Neural cell (in vitro differentiated cells): Measurements from ENCODE around the gene N4BP2. TPM values are rescaled to one million over a fixed set of nuclear protein-coding genes. Genes with fewer than 3 reads are reported as not detected.
"Not testable (repeated sequence)": the region's sequence is repeated elsewhere in the genome, so short reads cannot be mapped to it uniquely, and the experiment has no call there.

Source experiments
- H2AFZ ChIP-seq: fragments of 200-600, 300-800 bp; sonication (generic), shearing (Covaris generic); 2 replicates; pipeline ENCODE4 v1.6.0; 2014; ENCODE audit warnings: low read depth, mild to moderate bottlenecking, antibody characterized with exemption, low read length, moderate library complexity
- H3F3A ChIP-seq: fragments of 200-600 bp; shearing (Covaris generic); 2 replicates; pipeline ENCODE4 v1.6.1; 2016; ENCODE audit warnings: mild to moderate bottlenecking, moderate library complexity, mixed read lengths, antibody characterized with exemption, low read length; ENCODE audit not compliant: insufficient read depth, poor library complexity, severe bottlenecking
- H3K27ac ChIP-seq: fragments of 200-600, 300-800 bp; sonication (generic), shearing (Covaris generic); 2 replicates; pipeline ENCODE4 v1.5.1; 2014; ENCODE audit warnings: mild to moderate bottlenecking, low read length, moderate library complexity
- H3K27me3 ChIP-seq: fragments of 300-800, 200-600 bp; sonication (generic), shearing (Covaris generic); 2 replicates; pipeline ENCODE4 v1.6.0; 2014; ENCODE audit warnings: mild to moderate bottlenecking, low read depth, low read length, moderate library complexity; ENCODE audit not compliant: insufficient read depth
- H3K36me3 ChIP-seq: fragments of 300-800, 200-600 bp; sonication (generic), shearing (Covaris generic); 2 replicates; pipeline ENCODE4 v1.5.1; 2014; ENCODE audit warnings: mild to moderate bottlenecking, antibody characterized with exemption, low read length, moderate library complexity; ENCODE audit not compliant: insufficient read depth
- H3K4me2 ChIP-seq: fragments of 300-800, 200-600 bp; sonication (generic), shearing (Covaris generic); 2 replicates; pipeline ENCODE4 v1.6.0; 2014; ENCODE audit warnings: mild to moderate bottlenecking, low read length
- H3K4me3 ChIP-seq: fragments of 300-800, 200-600 bp; sonication (generic), shearing (Covaris generic); 2 replicates; pipeline ENCODE4 v1.5.1; 2014; ENCODE audit warnings: mild to moderate bottlenecking, low read length, moderate library complexity
- H3K79me2 ChIP-seq: fragments of 200-600 bp; shearing (Covaris generic); replicated peaks from 2 replicates; pipeline ENCODE4 v1.6.0; 2014; ENCODE audit warnings: mild to moderate bottlenecking, low read length, moderate library complexity; ENCODE audit not compliant: insufficient read depth
- H3K9ac ChIP-seq: fragments of 300-800, 200-600 bp; sonication (generic), shearing (Covaris generic); 2 replicates; pipeline ENCODE4 v1.6.1; 2016; ENCODE audit warnings: mild to moderate bottlenecking, low read length, mixed read lengths
- H3K9me2 ChIP-seq: fragments of 200-600 bp; shearing (Covaris generic); 2 replicates; pipeline ENCODE4 v1.6.1; 2016; ENCODE audit warnings: mild to moderate bottlenecking, low read length, mixed read lengths; ENCODE audit not compliant: insufficient read depth
- H3K9me3 ChIP-seq: fragments of 200-600, 300-800 bp; sonication (generic), shearing (Covaris generic); 2 replicates; pipeline ENCODE4 v1.6.1; 2016; ENCODE audit warnings: mild to moderate bottlenecking, mixed run types, low read length, moderate library complexity, mixed read lengths
- H4K20me1 ChIP-seq: fragments of 200-600 bp; shearing (Covaris generic); 2 replicates; pipeline ENCODE4 v1.6.1; 2016; ENCODE audit warnings: mild to moderate bottlenecking, mixed run types; ENCODE audit not compliant: insufficient read depth
- EP300 ChIP-seq: fragments of 450-650 bp; conservative IDR thresholded peaks from 2 replicates; pipeline ENCODE4 v1.6.1; 2014; ENCODE audit warnings: antibody characterized with exemption, mild to moderate bottlenecking, moderate library complexity; ENCODE audit not compliant: poor library complexity, severe bottlenecking
- EZH2 ChIP-seq: fragments of 200-600, 300-800 bp; shearing (Covaris generic), sonication (generic); IDR thresholded peaks from 2 replicates; pipeline ENCODE4 v1.6.1; 2014; ENCODE audit warnings: antibody characterized with exemption, low read length, borderline replicate concordance, mild to moderate bottlenecking; ENCODE audit not compliant: insufficient read depth, poor library complexity, severe bottlenecking
- MXI1 ChIP-seq: fragments of 450-650 bp; conservative IDR thresholded peaks from 2 replicates; pipeline ENCODE4 v1.6.1; 2014; ENCODE audit warnings: antibody characterized with exemption, mild to moderate bottlenecking; ENCODE audit not compliant: poor library complexity, severe bottlenecking
- POLR2AphosphoS5 ChIP-seq: IDR thresholded peaks from 2 replicates; pipeline ENCODE4 v1.6.1; 2012
- RAD21 ChIP-seq: fragments of 450-650 bp; conservative IDR thresholded peaks from 2 replicates; pipeline ENCODE4 v1.6.1; 2014; ENCODE audit warnings: antibody characterized with exemption, mild to moderate bottlenecking, moderate library complexity
- SMC3 ChIP-seq: fragments of 450-650 bp; conservative IDR thresholded peaks from 2 replicates; pipeline ENCODE4 v1.6.1; 2014; ENCODE audit warnings: antibody characterized with exemption, mild to moderate bottlenecking, moderate library complexity; ENCODE audit not compliant: poor library complexity
- TAF1 ChIP-seq: IDR thresholded peaks from 2 replicates; pipeline ENCODE4 v1.6.1; 2012; ENCODE audit warnings: low read depth
- polyA plus RNA-seq: library from polyadenylated mRNA; depleted of rRNA; stranded (reverse); fragments of >200 nt; gene quantifications from 2 replicates; pipeline ENCODE4 v1.2.3, GENCODE V29; 2014
- TF ChIP-seq, protein P1 (sequence below): IDR thresholded peaks from 2 replicates; pipeline ENCODE4 v1.6.1; 2012; ENCODE audit warnings: borderline replicate concordance
- TF ChIP-seq, protein P2 (sequence below): fragments of 450-650 bp; IDR thresholded peaks from 2 replicates; pipeline ENCODE4 v1.5.1; 2014; ENCODE audit warnings: antibody characterized with exemption, mild to moderate bottlenecking, moderate library complexity; ENCODE audit not compliant: poor library complexity, severe bottlenecking

N4BP2 gene
- polyA plus RNA-seq, 1 donor from 2014 or later = 28.1 TPM

DNA sequence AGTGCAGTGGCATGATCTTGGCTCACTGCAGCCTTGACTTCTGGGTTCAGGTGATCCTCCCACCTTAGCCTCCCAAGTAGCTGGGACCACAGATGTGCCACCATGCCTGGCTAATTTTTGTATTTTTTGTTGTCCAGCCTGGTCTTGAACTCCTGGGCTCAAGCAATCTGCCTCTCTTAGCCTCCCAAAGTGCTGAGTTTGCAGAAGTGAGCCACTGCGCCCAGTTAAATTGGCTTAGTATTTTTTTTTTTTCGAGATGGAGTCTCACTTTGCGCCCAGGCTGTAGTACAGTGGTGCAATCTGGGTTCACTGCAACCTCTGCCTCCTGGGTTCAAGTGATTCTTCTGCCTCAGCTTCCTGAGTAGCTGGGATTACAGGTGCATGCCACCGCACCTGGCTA lies 50.5 kb downstream of the N4BP2 start:
- H3K9me2 ChIP-seq, H3F3A ChIP-seq, H3K9me3 ChIP-seq, H3K9ac ChIP-seq, H3K27ac ChIP-seq, H3K4me2 ChIP-seq, H3K27me3 ChIP-seq, H2AFZ ChIP-seq, H4K20me1 ChIP-seq, H3K4me3 ChIP-seq, H3K79me2 ChIP-seq: not testable (repeated sequence)
- peaks cover 13% of the 10 kb centered on the region for H3K36me3 ChIP-seq

DNA sequence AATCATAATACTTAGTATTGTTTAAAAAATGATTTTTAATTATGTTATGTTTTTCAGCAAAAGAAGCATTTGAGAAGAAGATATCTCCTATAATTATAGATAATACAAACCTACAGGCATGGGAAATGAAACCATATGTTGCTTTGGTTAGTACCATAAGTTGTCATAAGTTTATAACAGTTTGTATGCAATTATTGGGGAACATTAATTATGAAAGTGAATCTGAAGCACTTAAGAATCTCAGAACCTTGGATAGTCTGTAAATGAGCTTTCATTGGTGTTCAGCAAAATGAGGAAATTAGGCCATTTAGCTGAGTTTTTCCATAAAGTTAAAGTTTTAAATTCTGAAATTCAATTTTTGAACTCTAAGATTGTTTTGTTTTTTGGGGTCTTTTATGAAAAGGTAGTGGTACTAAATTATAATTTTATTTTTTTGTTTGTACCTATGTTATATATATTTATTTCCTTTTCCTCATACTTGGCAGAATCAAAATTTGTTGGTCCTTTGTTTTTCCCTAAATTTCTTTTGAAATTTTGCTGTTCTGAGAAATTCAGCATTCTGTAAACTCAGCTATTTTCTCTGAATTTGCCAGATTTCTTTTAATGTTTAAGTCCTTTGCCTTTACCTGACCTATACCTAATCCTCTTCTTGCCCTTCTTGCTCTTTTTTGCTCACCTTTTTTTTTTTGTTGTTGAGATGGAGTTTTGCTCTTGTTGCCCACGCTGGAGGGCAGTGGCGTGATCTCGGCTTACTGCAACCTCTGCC lies 55.6 kb downstream of the N4BP2 start:
- Histone ChIP-seq H3K36me3 (peaks cover 8% of the 10 kb centered on the region), H4K20me1 (no peaks in the 10 kb centered on the region), H3K27ac (no peak overlapping the region), H3K9me3 (no peaks in the 10 kb centered on the region), H2AFZ (no peak overlapping the region), H3K27me3 (no peaks in the 10 kb centered on the region), H3K9me2 (no peaks in the 10 kb centered on the region), H3K9ac (no peak overlapping the region), H3K4me2 (no peak overlapping the region), H3K4me3 (no peak overlapping the region), H3F3A (no peaks in the 10 kb centered on the region), H3K79me2 (no peaks in the 10 kb centered on the region)
- no peak for TF ChIP-seq MXI1

DNA sequence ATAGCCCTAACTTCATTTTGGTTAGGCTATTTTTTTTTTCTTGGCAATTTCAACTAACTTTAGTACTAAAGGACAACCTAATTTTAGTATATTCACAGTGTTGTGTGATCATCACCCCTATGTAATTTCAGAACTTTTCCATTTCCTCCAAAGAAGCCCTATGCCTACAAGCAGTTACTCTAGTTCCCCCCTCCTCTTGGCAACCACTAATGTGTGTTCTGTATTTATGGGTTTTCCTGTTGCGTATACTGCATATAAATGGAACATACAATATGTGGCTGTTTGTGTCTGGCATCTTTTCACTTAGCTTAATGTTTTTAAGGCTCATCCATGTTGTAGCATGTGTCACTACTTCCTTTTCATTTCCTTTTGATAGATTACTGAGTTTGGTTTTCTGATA lies 57.6 kb downstream of the N4BP2 start:
- H3K27me3 ChIP-seq = no peaks in the 10 kb centered on the region
- no peaks in the 10 kb centered on the region for H3K9me2 ChIP-seq
- H2AFZ ChIP-seq = no peak overlapping the region
- no peaks in the 10 kb centered on the region for H3K79me2 ChIP-seq
- no peak overlapping the region for H3K9ac ChIP-seq
- H3K36me3 ChIP-seq = peaks cover 8% of the 10 kb centered on the region
- no peak overlapping the region for H3K27ac ChIP-seq
- H3K4me2 ChIP-seq = no peak overlapping the region
- no peak overlapping the region for H3K4me3 ChIP-seq
- H3K9me3 ChIP-seq = no peaks in the 10 kb centered on the region
- TF ChIP-seq MXI1 = no peak
- TF ChIP-seq RAD21 = no peak
- no peak for TF ChIP-seq TAF1
- TF ChIP-seq POLR2AphosphoS5 = no peak
- no peak for TF ChIP-seq EZH2
- TF ChIP-seq EP300 = no peak
- TF ChIP-seq, protein P1, sequence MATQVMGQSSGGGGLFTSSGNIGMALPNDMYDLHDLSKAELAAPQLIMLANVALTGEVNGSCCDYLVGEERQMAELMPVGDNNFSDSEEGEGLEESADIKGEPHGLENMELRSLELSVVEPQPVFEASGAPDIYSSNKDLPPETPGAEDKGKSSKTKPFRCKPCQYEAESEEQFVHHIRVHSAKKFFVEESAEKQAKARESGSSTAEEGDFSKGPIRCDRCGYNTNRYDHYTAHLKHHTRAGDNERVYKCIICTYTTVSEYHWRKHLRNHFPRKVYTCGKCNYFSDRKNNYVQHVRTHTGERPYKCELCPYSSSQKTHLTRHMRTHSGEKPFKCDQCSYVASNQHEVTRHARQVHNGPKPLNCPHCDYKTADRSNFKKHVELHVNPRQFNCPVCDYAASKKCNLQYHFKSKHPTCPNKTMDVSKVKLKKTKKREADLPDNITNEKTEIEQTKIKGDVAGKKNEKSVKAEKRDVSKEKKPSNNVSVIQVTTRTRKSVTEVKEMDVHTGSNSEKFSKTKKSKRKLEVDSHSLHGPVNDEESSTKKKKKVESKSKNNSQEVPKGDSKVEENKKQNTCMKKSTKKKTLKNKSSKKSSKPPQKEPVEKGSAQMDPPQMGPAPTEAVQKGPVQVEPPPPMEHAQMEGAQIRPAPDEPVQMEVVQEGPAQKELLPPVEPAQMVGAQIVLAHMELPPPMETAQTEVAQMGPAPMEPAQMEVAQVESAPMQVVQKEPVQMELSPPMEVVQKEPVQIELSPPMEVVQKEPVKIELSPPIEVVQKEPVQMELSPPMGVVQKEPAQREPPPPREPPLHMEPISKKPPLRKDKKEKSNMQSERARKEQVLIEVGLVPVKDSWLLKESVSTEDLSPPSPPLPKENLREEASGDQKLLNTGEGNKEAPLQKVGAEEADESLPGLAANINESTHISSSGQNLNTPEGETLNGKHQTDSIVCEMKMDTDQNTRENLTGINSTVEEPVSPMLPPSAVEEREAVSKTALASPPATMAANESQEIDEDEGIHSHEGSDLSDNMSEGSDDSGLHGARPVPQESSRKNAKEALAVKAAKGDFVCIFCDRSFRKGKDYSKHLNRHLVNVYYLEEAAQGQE = no peak
- no peak for TF ChIP-seq SMC3
- TF ChIP-seq, protein P2, sequence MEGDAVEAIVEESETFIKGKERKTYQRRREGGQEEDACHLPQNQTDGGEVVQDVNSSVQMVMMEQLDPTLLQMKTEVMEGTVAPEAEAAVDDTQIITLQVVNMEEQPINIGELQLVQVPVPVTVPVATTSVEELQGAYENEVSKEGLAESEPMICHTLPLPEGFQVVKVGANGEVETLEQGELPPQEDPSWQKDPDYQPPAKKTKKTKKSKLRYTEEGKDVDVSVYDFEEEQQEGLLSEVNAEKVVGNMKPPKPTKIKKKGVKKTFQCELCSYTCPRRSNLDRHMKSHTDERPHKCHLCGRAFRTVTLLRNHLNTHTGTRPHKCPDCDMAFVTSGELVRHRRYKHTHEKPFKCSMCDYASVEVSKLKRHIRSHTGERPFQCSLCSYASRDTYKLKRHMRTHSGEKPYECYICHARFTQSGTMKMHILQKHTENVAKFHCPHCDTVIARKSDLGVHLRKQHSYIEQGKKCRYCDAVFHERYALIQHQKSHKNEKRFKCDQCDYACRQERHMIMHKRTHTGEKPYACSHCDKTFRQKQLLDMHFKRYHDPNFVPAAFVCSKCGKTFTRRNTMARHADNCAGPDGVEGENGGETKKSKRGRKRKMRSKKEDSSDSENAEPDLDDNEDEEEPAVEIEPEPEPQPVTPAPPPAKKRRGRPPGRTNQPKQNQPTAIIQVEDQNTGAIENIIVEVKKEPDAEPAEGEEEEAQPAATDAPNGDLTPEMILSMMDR = no peak
- no peaks in the 10 kb centered on the region for H4K20me1 ChIP-seq
- no peaks in the 10 kb centered on the region for H3F3A ChIP-seq
